ENCODE results near the gene SRGAP1. TPM values are rescaled to one million over a fixed set of nuclear protein-coding genes. Genes with fewer than 3 reads are reported as not detected.

Gene SRGAP1
- total and polyA plus RNA-seq, 2 experiments from 2014 or later, result 9.2 to 10.8 TPM

DNA sequence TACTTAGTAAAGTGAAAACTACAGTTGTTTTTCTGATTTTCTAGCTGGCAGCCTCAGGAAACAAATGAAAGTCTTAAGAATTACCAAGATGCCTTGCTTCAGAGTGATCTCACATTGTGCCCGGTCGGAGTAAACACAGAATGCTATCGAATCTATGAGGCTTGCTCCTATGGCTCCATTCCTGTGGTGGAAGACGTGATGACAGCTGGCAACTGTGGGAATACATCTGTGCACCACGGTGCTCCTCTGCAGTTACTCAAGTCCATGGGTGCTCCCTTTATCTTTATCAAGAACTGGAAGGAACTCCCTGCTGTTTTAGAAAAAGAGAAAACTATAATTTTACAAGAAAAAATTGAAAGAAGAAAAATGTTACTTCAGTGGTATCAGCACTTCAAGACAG lies 35.9 kb upstream of the SRGAP1 start:
- H3K4me3 ChIP-seq, result no peak overlapping the region
- no peaks in the 10 kb centered on the region for H3K4me1 ChIP-seq (ENCODE audit: insufficient read depth)
- H3K4me2 ChIP-seq, result no peak overlapping the region
- H4K20me1 ChIP-seq (ENCODE audit: insufficient read depth, poor library complexity, severe bottlenecking), result no peaks in the 10 kb centered on the region
- no peaks in the 10 kb centered on the region for H3K79me2 ChIP-seq
- TF ChIP-seq EZH2phosphoT487 (IDR thresholded peaks at IDR 0.05; ENCODE audit: low read depth, severe bottlenecking, unreplicated experiment) (no peak), EZH2 (IDR thresholded peaks at IDR 0.05; ENCODE audit: borderline replicate concordance) (no peak)
- TF ChIP-seq, protein P1, sequence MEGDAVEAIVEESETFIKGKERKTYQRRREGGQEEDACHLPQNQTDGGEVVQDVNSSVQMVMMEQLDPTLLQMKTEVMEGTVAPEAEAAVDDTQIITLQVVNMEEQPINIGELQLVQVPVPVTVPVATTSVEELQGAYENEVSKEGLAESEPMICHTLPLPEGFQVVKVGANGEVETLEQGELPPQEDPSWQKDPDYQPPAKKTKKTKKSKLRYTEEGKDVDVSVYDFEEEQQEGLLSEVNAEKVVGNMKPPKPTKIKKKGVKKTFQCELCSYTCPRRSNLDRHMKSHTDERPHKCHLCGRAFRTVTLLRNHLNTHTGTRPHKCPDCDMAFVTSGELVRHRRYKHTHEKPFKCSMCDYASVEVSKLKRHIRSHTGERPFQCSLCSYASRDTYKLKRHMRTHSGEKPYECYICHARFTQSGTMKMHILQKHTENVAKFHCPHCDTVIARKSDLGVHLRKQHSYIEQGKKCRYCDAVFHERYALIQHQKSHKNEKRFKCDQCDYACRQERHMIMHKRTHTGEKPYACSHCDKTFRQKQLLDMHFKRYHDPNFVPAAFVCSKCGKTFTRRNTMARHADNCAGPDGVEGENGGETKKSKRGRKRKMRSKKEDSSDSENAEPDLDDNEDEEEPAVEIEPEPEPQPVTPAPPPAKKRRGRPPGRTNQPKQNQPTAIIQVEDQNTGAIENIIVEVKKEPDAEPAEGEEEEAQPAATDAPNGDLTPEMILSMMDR (IDR thresholded peaks at IDR 0.05; ENCODE audit: poor library complexity), result no peak
- H3K27me3 ChIP-seq, result no peaks in the 10 kb centered on the region
- H3K36me3 ChIP-seq (replicated peaks; ENCODE audit: insufficient read depth, low read depth), result no peaks in the 10 kb centered on the region
- H2AFZ ChIP-seq, result no peak overlapping the region
- no peaks in the 10 kb centered on the region for H3K9me3 ChIP-seq (ENCODE audit: low read depth)
- DNase-seq (ENCODE audit: low spot score), result no peak
- 91% methylated on average over 5 of the region's 5 CpGs for WGBS (ENCODE audit: low lambda C conversion rate, missing lambda C conversion rate)
- H3K9me2 ChIP-seq (replicated peaks; ENCODE audit: insufficient read depth), result no peaks in the 10 kb centered on the region
- H3K27ac ChIP-seq, result no peak overlapping the region

DNA sequence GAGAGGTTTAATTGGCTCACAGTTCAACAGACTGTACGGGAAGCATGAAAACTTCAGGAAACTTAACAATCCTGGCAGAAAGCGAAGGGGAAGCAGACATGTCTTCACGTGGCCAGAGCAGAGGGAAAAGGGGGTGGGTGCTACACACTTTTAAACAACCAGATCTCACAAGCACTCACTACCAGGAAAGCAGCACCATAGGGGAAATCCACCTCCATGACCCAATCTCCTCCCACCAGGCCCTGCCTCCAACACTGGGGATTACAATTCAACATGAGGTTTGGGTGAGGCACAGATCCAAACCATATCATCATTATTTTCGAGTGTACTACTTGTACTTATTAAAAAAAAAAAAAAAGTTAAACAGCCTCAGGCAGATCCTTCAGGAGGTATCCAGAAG lies 34.9 kb upstream of the SRGAP1 start:
- 87% methylated on average over 4 of the region's 4 CpGs for WGBS (ENCODE audit: low lambda C conversion rate, missing lambda C conversion rate)
- H3K9me3 ChIP-seq (ENCODE audit: low read depth), result no peaks in the 10 kb centered on the region
- no peaks in the 10 kb centered on the region for H3K36me3 ChIP-seq (replicated peaks; ENCODE audit: insufficient read depth, low read depth)

DNA sequence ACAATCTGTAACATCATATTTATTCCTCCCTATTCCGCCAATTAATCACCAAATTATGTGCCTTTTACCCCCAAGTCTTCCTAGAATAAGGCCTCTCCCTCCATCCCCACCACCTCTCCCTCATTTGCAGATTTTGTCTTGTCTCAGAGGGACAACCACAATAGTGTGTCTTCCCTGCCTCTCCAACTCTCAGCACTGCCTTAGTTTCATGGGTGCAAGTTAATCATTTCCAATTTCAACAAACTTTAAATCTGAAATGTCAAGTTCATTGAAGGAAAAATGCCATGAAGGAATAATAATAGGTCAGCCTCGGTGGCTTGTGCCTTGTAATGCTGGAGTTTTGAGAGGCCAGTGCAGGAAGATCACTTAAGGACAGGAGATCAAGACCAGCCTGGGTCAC lies 33.2 kb upstream of the SRGAP1 start:
- Histone ChIP-seq H2AFZ (no peak overlapping the region), H3K79me2 (no peaks in the 10 kb centered on the region), H3K36me3 (replicated peaks; ENCODE audit: insufficient read depth, low read depth) (no peaks in the 10 kb centered on the region), H3K4me1 (ENCODE audit: insufficient read depth) (no peaks in the 10 kb centered on the region), H3K4me2 (no peak overlapping the region), H3K4me3 (no peak overlapping the region), H3K9me3 (ENCODE audit: low read depth) (no peaks in the 10 kb centered on the region), H3K27ac (no peak overlapping the region), H4K20me1 (ENCODE audit: insufficient read depth, poor library complexity, severe bottlenecking) (no peaks in the 10 kb centered on the region), H3K27me3 (no peaks in the 10 kb centered on the region), H3K9me2 (replicated peaks; ENCODE audit: insufficient read depth) (no peaks in the 10 kb centered on the region)
- DNase-seq (ENCODE audit: low spot score), result no peak
- 79% methylated on average over 2 of the region's 2 CpGs for WGBS (ENCODE audit: low lambda C conversion rate, missing lambda C conversion rate)
- TF ChIP-seq EZH2 (IDR thresholded peaks at IDR 0.05; ENCODE audit: borderline replicate concordance) (no peak), EZH2phosphoT487 (IDR thresholded peaks at IDR 0.05; ENCODE audit: low read depth, severe bottlenecking, unreplicated experiment) (no peak)
- TF ChIP-seq, protein P1 (IDR thresholded peaks at IDR 0.05; ENCODE audit: poor library complexity), result no peak

More for the DNA sequence above, 34.9 kb upstream of the SRGAP1 start:
- Histone ChIP-seq H3K27ac (no peak overlapping the region), H3K27me3 (no peaks in the 10 kb centered on the region), H3K9me2 (replicated peaks; ENCODE audit: insufficient read depth) (no peaks in the 10 kb centered on the region), H4K20me1 (ENCODE audit: insufficient read depth, poor library complexity, severe bottlenecking) (no peaks in the 10 kb centered on the region), H3K4me1 (ENCODE audit: insufficient read depth) (no peaks in the 10 kb centered on the region), H2AFZ (no peak overlapping the region), H3K79me2 (no peaks in the 10 kb centered on the region), H3K4me2 (no peak overlapping the region), H3K4me3 (no peak overlapping the region)
- DNase-seq (ENCODE audit: low spot score), result no peak
- TF ChIP-seq, protein P1 (IDR thresholded peaks at IDR 0.05; ENCODE audit: poor library complexity), result no peak
- TF ChIP-seq EZH2phosphoT487 (IDR thresholded peaks at IDR 0.05; ENCODE audit: low read depth, severe bottlenecking, unreplicated experiment), result no peak
- no peak for TF ChIP-seq EZH2 (IDR thresholded peaks at IDR 0.05; ENCODE audit: borderline replicate concordance)

DNA sequence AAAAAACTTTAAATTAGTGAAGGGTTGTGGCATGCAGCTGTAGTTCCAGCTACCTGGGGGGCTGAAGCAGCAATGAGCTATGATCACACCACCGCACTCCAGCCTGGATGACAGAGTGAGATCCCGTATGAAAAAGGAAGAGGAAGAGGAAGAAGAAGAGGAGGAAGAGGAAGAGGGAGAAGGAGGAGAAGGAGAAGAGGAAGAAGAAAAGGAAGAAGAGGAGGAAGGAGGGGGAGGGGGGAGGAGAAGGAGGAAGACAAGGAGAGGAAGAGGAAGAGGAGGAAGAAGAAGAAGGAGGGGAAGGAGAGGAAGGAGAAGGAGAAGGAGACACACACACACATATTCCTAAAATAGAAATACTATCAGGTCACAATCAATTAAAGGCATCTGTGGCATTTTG lies 32.7 kb upstream of the SRGAP1 start:
- no peak overlapping the region for H3K4me2 ChIP-seq
- no peaks in the 10 kb centered on the region for H3K4me1 ChIP-seq (ENCODE audit: insufficient read depth)
- 90% methylated on average over 2 of the region's 2 CpGs for WGBS (ENCODE audit: low lambda C conversion rate, missing lambda C conversion rate)
- H3K27me3 ChIP-seq, result no peaks in the 10 kb centered on the region
- no peak for DNase-seq (ENCODE audit: low spot score)
- H4K20me1 ChIP-seq (ENCODE audit: insufficient read depth, poor library complexity, severe bottlenecking), result no peaks in the 10 kb centered on the region
- no peaks in the 10 kb centered on the region for H3K36me3 ChIP-seq (replicated peaks; ENCODE audit: insufficient read depth, low read depth)
- H3K4me3 ChIP-seq, result no peak overlapping the region
- H3K9me2 ChIP-seq (replicated peaks; ENCODE audit: insufficient read depth), result no peaks in the 10 kb centered on the region
- no peaks in the 10 kb centered on the region for H3K79me2 ChIP-seq
- no peak overlapping the region for H3K27ac ChIP-seq
- no peaks in the 10 kb centered on the region for H3K9me3 ChIP-seq (ENCODE audit: low read depth)
- H2AFZ ChIP-seq, result no peak overlapping the region
- TF ChIP-seq EZH2 (IDR thresholded peaks at IDR 0.05; ENCODE audit: borderline replicate concordance) (no peak), EZH2phosphoT487 (IDR thresholded peaks at IDR 0.05; ENCODE audit: low read depth, severe bottlenecking, unreplicated experiment) (no peak)
- TF ChIP-seq, protein P1 (IDR thresholded peaks at IDR 0.05; ENCODE audit: poor library complexity), result no peak
